Nephron progenitor cell (in vitro differentiated cells): ENCODE results near the gene ATIC.
A peak's percentile ranks its signal among the peaks of the same experiment; 100 is the strongest.

Experiments used
- DNase-seq: peaks from one replicate; pipeline ENCODE4 v3.0.0; 2021
- H3K27ac Mint-ChIP-seq: 2 replicates; pipeline ENCODE4 v1.8.0; 2021; ENCODE audit warnings: mild to moderate bottlenecking, moderate library complexity, mixed read lengths
- H3K27me3 Mint-ChIP-seq: 2 replicates; pipeline ENCODE4 v1.8.0; 2021; ENCODE audit warnings: mild to moderate bottlenecking, low read depth, mixed read lengths; ENCODE audit not compliant: poor library complexity
- H3K36me3 Mint-ChIP-seq: 2 replicates; pipeline ENCODE4 v1.8.0; 2021; ENCODE audit warnings: low read depth, mixed read lengths
- H3K4me1 Mint-ChIP-seq: 2 replicates; pipeline ENCODE4 v1.8.0; 2021; ENCODE audit warnings: mixed read lengths
- H3K4me3 Mint-ChIP-seq: 2 replicates; pipeline ENCODE4 v1.8.0; 2021; ENCODE audit warnings: mild to moderate bottlenecking, moderate library complexity, mixed read lengths
- H3K9me3 Mint-ChIP-seq: 2 replicates; pipeline ENCODE4 v1.8.0; 2021; ENCODE audit warnings: mild to moderate bottlenecking, moderate library complexity, mixed read lengths
- TF ChIP-seq, protein P1 (sequence below): fragments of 200-600 bp; sonication (generic); IDR thresholded peaks from 2 replicates; pipeline ENCODE4 v1.5.0; 2021; ENCODE audit warnings: antibody characterized with exemption

The ATIC gene

DNA sequence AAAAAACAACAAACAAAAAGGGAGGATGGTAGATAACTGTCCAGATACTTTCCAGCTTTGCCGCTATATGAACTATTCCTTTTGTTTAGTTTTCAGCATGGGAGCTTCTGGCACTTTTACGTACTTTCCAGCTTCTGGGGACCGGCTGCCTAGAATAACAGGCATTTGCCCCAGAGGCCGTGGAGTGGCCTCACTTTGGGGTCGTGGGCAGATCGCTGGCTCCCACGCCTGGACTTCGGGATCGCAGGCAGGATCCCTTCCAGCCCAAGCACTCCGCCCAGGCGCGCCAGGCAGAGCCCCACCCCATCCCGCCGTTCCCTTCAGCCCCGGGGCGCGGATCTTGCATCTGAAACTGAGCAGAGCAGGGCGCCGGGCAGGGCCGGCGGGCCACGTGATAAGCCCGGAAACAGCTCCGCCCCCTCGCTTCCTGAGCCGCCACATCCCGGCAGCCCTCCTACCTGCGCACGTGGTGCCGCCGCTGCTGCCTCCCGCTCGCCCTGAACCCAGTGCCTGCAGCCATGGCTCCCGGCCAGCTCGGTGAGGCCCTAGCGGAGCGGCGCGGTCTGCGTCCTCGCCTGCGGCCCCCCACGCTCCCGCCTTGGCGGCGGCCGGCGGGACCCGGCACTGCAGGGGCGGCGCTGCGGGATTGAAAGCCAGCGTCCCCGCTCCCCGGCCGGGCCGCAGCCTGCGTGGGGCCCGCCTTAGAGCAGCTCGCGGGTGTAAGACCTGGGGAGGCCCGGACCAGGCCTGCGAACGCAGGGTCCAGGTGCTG, at the start of gene ATIC:
Gene ATIC, plus strand, starts transcription at position 435 of the 772 bp plus-strand sequence. Its CDS starts 84 bp downstream, at position 519.
- peaks cover 14% of the 10 kb centered on the region for H3K9me3 Mint-ChIP-seq
- DNase-seq, result peak; percentile 92
- TF ChIP-seq, protein P1, sequence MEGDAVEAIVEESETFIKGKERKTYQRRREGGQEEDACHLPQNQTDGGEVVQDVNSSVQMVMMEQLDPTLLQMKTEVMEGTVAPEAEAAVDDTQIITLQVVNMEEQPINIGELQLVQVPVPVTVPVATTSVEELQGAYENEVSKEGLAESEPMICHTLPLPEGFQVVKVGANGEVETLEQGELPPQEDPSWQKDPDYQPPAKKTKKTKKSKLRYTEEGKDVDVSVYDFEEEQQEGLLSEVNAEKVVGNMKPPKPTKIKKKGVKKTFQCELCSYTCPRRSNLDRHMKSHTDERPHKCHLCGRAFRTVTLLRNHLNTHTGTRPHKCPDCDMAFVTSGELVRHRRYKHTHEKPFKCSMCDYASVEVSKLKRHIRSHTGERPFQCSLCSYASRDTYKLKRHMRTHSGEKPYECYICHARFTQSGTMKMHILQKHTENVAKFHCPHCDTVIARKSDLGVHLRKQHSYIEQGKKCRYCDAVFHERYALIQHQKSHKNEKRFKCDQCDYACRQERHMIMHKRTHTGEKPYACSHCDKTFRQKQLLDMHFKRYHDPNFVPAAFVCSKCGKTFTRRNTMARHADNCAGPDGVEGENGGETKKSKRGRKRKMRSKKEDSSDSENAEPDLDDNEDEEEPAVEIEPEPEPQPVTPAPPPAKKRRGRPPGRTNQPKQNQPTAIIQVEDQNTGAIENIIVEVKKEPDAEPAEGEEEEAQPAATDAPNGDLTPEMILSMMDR, result no peak
- peak within 1 kb of the TSS; percentile 88 for H3K4me3 Mint-ChIP-seq
- peak within 1 kb of the TSS; percentile 83 for H3K27ac Mint-ChIP-seq
- H3K27me3 Mint-ChIP-seq, result peaks cover 3% of the 10 kb centered on the region
- H3K36me3 Mint-ChIP-seq, result peaks cover 34% of the 10 kb centered on the region
- H3K4me1 Mint-ChIP-seq, result peaks cover 21% of the 10 kb centered on the region

- TF ChIP-seq, protein P1, result no peak
These were observed 49.6 kb upstream of the ATIC start for GRCh38 chr2:215262303-215262702.

DNA sequence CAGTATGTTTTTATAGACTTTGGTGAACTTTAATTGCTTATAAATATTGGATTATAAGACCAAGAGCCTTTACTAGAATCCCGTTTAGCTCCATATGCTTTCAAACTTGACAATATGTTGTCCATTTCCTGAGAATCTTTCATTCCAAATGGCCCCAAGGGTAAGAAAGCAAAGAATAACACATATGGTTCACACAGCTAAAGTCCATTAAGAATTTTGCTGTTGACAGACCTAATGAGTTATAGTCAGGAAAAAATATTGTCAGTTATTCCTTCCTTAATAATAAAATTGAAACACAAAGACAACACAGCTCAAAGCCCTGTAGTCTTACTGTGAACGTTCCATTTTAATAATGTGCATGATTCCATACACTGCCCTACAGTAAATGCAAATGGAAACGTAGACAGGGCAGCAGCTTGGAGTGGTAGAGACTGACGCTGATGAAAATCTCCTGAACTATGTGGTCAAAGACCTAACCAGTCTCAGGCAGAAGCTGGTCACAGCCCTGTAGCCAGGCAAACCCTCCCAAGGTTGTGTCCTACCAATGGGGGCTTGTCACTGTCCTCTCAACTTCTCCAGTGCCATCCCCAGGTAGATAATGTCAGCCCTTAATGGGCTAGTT, 49.0 kb upstream of the ATIC start:
- DNase-seq, result no peak
- H3K36me3 Mint-ChIP-seq, result peaks cover 5% of the 10 kb centered on the region
- no peak overlapping the region for H3K27ac Mint-ChIP-seq
- TF ChIP-seq, protein P1, result no peak
- peaks cover 5% of the 10 kb centered on the region for H3K9me3 Mint-ChIP-seq
- no peak overlapping the region for H3K4me3 Mint-ChIP-seq
- no peaks in the 10 kb centered on the region for H3K4me1 Mint-ChIP-seq
- H3K27me3 Mint-ChIP-seq, result no peaks in the 10 kb centered on the region

More at GRCh38 chr2:215262303-215262702, 49.6 kb upstream of the ATIC start:
- Mint-ChIP-seq H3K27ac (no peak overlapping the region), H3K36me3 (no peaks in the 10 kb centered on the region), H3K4me1 (no peaks in the 10 kb centered on the region), H3K9me3 (no peaks in the 10 kb centered on the region), H3K4me3 (no peak overlapping the region), H3K27me3 (no peaks in the 10 kb centered on the region)
- DNase-seq, result no peak

- H3K36me3 Mint-ChIP-seq, result peaks cover 6% of the 10 kb centered on the region
- no peak overlapping the region for H3K27ac Mint-ChIP-seq
- H3K4me1 Mint-ChIP-seq, result peaks cover 9% of the 10 kb centered on the region
- DNase-seq, result no peak
- H3K9me3 Mint-ChIP-seq, result peaks cover 5% of the 10 kb centered on the region
- no peaks in the 10 kb centered on the region for H3K27me3 Mint-ChIP-seq
- H3K4me3 Mint-ChIP-seq, result no peak overlapping the region
- TF ChIP-seq, protein P1, result no peak
These were observed 47.5 kb upstream of the ATIC start for GRCh38 chr2:215264374-215264773.

DNA sequence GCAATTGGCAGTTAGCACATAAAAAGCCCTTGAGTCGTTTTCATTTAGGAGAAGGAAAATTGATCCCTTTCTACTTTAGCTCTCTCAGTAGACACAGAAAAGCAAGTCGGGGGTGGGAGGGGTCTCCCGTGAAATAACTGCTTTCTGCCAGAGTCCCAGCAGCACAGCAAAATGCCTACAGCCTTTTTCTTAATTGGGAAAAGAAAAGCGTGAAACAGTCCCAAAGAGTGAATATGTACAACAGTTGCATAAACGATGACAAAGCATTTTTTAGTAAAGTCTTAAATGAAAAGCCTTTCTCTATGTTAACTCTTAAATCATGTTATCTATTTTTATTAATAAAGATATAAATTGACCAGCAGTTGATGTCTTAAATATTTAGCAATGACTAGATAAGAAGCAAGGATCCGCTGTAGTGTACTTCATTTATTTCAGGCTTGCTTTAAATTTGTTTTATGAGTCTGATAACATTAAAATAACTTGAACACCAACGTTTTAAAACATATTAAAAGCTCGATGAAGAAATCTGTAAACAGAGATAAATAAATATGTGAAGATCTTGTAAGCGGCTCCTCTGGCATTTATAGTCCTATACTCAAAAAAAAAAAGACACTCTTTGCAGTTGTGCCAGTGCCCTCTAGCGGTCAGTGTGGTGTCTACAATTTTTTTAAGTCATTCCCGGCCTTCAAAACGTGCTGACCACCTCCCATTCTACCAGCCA, 42.3 kb upstream of the ATIC start:
- peak; percentile 69 for DNase-seq
- H3K36me3 Mint-ChIP-seq, result peaks cover 6% of the 10 kb centered on the region
- H3K4me1 Mint-ChIP-seq, result peaks cover 27% of the 10 kb centered on the region
- H3K27me3 Mint-ChIP-seq, result no peaks in the 10 kb centered on the region
- peak overlapping the region; percentile 26 for H3K27ac Mint-ChIP-seq
- TF ChIP-seq, protein P1, result peak; percentile 83
- H3K9me3 Mint-ChIP-seq, result peaks cover 5% of the 10 kb centered on the region
- H3K4me3 Mint-ChIP-seq, result no peak overlapping the region
